Ovary (tissue), 3 donors: Measurements from ENCODE around the gene ALDOA.

ENCODE experiments used
- CTCF ChIP-seq, 3 donors: fragments of 450-650 bp in 2 of 3; fragments of 200-600 bp in 1 of 3; IDR thresholded peaks; one replicate each; pipeline versions ENCODE4 v1.5.1 to v1.8.0; 2016 to 2022; ENCODE audit warnings: antibody characterized with exemption in 3 of 3, mild to moderate bottlenecking in 1 of 3
- POLR2A ChIP-seq: fragments of 450-650 bp; IDR thresholded peaks from one replicate; pipeline ENCODE4 v1.6.1; 2017; ENCODE audit warnings: antibody characterized with exemption, mild to moderate bottlenecking, moderate library complexity
- donor health status: DM: no; HTN: no; CAD: no.

GRCh38 chr16:30040221-30040620, 25.3 kb upstream of the ALDOA start:
- TF ChIP-seq POLR2A (no peak), CTCF (IDR thresholded peaks at IDR 0.05) (no peak)
